GM10248 (cell line): Measurements from ENCODE around the gene CGB7.

Source experiments
- CTCF ChIA-PET: fragments of 300-600 bp; sonication (Branson Sonifier 250); formaldehyde crosslinking; extraction: SDS; loops from one replicate; lab custom pipeline; 2021; ENCODE audit warnings: antibody characterized with exemption; lab: Yijun Ruan, JAX
- POLR2A ChIA-PET: fragments of 350-650 bp; sonication (Branson Sonifier 250); formaldehyde crosslinking; extraction: SDS; loops from one replicate; lab custom pipeline; 2020; ENCODE audit warnings: antibody characterized with exemption; lab: Yijun Ruan, JAX
- DNase-seq: peaks from one replicate; pipeline ENCODE4 v3.0.0; 2012; ENCODE audit errors: extremely low spot score
- TF ChIP-seq, protein P1 (sequence below): IDR thresholded peaks from 2 replicates; pipeline ENCODE4 v1.5.1; 2012; ENCODE audit warnings: mild to moderate bottlenecking, low read depth; ENCODE audit errors: extremely low read depth, missing control alignments, control extremely low read depth

CGB7 gene

DNA sequence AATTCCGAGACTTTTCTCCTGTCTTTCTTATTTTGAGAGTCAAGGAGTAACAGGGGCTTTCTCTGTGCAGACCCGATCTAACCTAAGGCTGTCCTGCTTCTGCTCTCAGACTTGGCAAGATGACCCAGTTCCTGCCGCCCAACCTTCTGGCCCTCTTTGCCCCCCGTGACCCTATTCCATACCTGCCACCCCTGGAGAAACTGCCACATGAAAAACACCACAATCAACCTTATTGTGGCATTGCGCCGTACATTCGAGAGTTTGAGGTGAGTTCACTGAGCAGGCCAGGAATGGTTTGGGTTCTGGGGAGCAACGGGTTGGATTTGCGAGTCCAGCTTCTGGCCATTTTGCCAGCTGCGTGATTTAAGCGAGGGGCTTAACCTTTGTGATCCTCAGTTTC is 28.7 kb upstream of the CGB7 start:
- TF ChIP-seq, protein P1, sequence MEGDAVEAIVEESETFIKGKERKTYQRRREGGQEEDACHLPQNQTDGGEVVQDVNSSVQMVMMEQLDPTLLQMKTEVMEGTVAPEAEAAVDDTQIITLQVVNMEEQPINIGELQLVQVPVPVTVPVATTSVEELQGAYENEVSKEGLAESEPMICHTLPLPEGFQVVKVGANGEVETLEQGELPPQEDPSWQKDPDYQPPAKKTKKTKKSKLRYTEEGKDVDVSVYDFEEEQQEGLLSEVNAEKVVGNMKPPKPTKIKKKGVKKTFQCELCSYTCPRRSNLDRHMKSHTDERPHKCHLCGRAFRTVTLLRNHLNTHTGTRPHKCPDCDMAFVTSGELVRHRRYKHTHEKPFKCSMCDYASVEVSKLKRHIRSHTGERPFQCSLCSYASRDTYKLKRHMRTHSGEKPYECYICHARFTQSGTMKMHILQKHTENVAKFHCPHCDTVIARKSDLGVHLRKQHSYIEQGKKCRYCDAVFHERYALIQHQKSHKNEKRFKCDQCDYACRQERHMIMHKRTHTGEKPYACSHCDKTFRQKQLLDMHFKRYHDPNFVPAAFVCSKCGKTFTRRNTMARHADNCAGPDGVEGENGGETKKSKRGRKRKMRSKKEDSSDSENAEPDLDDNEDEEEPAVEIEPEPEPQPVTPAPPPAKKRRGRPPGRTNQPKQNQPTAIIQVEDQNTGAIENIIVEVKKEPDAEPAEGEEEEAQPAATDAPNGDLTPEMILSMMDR: no peak
- ChIA-PET POLR2A (no interaction called here), CTCF (interaction anchor here (1.0 to 3.9 kb wide), 3 partner anchors 11 to 59 kb away, joined by 3 to 30 read pairs (median 3); no protein-coding TSS in a partner anchor)
- no peak for DNase-seq

- POLR2A ChIA-PET: no interaction called here
- CTCF ChIA-PET: interaction anchor here (3.9 kb wide), 1 partner anchor 12 kb away, joined by 30 read pairs; no protein-coding TSS in a partner anchor
- DNase-seq: no peak
- TF ChIP-seq, protein P1: no peak
Measured at GRCh38 chr19:49085868-49086232, 28.3 kb upstream of the CGB7 start.

DNA sequence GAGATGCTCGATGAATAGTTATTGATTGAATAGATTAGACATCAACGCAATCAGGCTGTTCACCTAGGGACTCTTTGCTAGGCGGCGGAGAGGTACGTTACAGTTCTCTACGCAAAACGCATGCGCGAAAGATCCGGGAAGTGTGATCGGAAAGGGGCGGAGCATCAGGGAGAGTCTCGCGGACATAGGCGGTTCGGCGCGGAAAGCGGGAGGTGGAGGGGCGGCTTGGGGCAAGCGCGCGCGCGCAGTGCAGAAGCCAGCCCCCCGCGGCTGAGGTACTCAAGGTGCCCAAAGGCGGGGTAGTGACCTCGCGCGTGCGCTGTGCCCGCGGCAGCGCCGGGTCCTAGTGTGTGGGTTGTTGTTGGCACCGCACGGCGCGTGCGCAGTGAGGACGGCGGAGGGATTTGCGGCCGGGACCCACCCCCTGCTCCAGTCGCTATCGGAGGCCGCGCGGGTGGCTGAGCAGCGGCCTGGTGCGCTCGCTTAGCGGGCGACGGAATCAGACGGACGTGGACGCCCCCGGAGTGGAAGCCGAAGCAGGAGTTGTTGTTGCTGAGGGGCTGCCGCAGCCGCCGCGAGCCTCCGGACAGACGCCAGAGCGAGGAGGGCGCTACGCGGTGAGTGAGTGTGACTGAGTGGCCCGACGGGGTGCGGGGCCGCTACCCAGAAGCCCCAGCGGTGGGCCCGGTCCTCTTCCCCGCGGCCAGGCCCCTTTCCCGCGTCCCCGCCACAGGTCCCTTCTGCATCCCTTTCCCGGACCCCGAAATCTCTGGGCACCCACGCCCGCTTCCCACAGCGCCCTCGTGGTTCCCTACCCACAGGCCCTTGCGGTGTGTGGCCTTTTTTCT is 27.7 kb upstream of the CGB7 start, which contains the start of gene SNRNP70:
Gene SNRNP70 (plus strand): TSS at position 432 of the 848 bp plus-strand sequence. CDS start 964 bp downstream, outside the sequence.
- POLR2A ChIA-PET: no interaction called here
- peak; percentile 99 for DNase-seq
- TF ChIP-seq, protein P1: no peak
- CTCF ChIA-PET: interaction anchor here (3.9 kb wide), 1 partner anchor 12 kb away, joined by 30 read pairs; no protein-coding TSS in a partner anchor

DNA sequence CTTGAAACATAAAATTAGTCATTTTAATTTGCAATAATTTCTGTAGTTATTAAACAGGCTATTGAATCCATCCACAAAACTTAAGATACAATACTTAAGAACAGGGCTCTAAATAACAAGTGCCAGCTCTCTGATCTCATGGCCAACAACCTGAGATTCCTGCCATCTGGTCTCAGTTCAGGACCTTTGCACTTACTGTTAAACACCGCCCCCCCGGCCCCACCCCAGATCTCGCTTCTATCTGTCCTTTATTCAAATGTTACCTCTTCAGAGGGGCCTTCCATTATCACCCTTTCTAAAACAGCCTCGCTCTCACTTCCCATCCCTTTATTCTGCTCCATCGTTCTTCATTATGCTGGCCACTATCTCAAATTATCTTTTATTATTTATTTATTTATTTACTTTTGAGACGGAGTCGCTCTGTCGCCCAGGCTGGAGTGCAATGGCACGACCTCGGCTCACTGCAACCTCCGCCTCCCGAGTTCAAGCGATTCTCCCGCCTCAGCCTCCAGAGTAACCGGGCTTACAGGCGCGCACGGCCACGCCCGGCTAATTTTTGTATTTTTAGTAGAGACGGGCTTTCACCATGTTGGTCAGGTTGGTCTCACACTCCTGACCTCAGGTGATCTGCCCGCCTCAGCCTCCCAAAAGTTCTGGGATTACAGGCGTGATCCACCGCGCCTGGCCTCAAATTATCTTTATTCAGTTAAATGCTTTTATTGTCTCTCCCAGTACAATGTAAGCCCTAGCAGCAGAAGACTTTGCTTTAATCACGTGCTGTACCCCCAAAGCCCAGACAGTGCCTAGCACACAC is 26.9 kb upstream of the CGB7 start:
- ChIA-PET POLR2A (no interaction called here), CTCF (no interaction called here)

GRCh38 chr19:49081273-49081672 is 23.7 kb upstream of the CGB7 start:
- ChIA-PET POLR2A (no interaction called here), CTCF (interaction anchor here (1.2 to 2.0 kb wide), 3 partner anchors 17 to 118 kb away, joined by 4 to 10 read pairs (median 7); no protein-coding TSS in a partner anchor)
- TF ChIP-seq, protein P1: no peak
- DNase-seq: no peak

More for the DNA sequence above, 26.9 kb upstream of the CGB7 start:
- DNase-seq: no peak
- TF ChIP-seq, protein P1: no peak

DNA sequence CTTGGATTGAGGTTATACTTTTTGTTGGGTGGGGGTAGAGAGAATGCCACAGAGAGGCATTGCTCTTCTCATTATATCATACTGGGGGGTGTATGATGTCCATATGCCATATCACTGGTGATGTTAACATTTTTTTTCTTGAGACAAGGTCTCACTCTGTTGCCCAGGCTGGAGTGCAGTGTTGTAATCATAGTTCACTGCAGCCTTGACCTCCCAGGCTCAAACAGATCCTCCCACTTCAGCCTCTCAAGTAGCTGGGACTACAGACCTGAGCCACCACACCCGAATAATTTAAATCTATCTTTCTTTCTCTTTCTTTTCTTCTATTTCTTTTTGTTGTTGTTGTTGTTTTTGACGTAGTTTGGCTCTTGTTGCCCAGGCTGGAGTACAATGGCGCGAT is 22.8 kb upstream of the CGB7 start:
- POLR2A ChIA-PET: no interaction called here
- no peak for DNase-seq
- TF ChIP-seq, protein P1: no peak
- CTCF ChIA-PET: no interaction called here
